ENCODE data around the gene DEF6.
A peak's percentile ranks its signal among the peaks of the same experiment; 100 is the strongest.
"Not testable (repeated sequence)": the region's sequence is repeated elsewhere in the genome, so short reads cannot be mapped to it uniquely, and the experiment has no call there.

The DEF6 gene

DNA sequence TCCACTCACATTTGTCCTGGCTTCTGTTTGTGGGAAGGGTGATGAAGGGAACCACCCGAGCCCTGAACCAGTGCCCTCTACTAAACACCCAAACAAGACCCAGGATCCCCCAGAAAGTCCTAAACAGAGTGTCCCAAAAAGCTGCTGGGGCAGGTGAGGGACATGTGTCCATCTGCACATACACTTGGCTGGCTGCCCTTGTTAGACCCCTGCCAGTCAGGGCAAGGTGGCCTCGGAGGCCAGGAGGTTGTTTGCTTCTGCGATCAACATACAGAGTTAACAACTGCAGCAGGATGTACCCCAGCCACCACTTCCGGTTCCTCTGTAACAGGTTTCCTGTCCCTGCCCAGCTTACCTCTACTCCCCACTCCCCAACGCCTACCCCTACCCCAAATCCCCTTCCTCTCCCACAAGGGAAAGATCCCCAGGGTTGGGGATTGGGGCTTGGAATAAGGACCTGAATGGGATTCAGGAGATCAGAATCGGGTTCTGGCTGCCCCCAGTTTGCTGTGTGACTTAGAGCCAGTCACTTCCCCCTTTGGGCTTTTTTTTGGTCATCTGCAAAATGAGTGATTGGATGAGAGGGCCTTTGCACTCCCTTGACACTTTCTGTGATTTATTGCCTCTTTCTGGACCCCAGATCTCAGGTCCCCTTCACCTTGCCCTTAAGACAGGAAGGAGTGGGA lies 13.9 kb downstream of the DEF6 start:
- DNase-seq: peak; percentile 68

DNA sequence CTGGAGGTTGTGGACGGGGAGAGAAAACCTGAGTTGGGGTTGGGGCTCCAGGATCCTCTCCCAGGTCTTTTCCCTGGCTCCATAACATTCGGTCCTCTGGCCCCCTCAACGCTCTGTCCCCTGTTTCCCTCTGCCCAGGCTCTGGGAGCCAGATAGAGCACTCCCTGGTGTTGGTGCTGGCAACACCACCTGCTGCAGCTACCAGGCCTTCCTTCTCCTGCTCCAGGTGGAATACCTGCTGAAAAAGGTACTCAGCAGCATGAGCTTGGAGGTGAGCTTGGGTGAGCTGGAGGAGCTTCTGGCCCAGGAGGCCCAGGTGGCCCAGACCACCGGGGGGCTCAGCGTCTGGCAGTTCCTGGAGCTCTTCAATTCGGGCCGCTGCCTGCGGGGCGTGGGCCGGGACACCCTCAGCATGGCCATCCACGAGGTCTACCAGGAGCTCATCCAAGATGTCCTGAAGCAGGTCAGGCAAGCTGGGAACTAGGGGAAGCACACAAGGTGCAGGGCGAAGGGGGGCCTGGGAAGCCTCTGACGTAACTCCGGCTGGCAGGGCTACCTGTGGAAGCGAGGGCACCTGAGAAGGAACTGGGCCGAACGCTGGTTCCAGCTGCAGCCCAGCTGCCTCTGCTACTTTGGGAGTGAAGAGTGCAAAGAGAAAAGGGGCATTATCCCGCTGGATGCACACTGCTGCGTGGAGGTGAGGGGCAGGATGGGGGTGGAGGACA lies 14.6 kb downstream of the DEF6 start:
- DNase-seq: no peak

DNA sequence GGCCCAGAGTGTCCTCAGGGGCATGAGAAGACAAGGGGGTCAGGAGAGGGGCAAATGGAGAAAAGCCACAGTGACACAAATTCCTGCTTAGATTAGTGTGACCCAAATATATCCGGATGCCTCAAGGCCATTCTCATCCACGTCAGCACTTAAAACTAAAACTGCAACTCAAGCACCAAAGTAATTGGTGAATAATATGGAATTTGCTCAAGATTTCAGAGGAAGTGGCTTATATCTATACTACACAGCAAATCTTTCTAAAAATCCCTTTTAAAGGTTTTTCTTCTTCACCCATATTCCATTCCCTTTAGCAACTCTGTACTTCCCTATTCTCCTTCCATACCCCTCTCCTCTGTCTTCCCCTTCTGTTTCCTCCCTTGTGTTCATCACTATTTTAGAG lies 15.2 kb downstream of the DEF6 start:
- no peak for DNase-seq

DNA sequence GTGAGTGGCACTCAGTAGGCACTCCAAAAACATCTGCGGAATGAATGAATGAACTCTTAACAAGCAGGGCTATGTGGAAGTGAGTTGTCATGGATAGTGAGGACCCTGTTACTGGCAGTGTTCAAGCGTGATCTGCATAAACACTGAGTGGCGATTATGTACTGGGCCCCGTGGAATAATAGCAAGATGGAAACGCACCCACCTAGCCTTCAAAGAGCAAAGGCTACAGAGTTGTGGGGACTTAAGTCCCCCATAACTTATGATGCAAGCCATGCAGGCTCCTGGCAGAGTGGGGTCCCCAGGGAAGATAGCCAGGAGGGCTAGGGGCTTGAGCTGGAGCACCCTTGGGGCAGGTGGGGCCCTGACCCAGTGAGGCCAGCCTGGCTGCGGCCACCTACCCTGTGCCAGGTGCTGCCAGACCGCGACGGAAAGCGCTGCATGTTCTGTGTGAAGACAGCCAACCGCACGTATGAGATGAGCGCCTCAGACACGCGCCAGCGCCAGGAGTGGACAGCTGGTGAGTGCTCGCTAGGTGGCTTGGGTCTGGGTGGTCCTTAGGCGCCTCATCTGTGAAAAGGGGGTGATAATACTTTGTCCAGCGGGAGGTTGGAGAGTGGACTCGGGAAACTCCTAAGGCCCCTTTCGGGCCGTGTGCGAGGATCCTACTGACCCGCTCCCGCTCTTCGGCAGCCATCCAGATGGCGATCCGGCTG lies 20.0 kb downstream of the DEF6 start:
- DNase-seq: no peak

DNA sequence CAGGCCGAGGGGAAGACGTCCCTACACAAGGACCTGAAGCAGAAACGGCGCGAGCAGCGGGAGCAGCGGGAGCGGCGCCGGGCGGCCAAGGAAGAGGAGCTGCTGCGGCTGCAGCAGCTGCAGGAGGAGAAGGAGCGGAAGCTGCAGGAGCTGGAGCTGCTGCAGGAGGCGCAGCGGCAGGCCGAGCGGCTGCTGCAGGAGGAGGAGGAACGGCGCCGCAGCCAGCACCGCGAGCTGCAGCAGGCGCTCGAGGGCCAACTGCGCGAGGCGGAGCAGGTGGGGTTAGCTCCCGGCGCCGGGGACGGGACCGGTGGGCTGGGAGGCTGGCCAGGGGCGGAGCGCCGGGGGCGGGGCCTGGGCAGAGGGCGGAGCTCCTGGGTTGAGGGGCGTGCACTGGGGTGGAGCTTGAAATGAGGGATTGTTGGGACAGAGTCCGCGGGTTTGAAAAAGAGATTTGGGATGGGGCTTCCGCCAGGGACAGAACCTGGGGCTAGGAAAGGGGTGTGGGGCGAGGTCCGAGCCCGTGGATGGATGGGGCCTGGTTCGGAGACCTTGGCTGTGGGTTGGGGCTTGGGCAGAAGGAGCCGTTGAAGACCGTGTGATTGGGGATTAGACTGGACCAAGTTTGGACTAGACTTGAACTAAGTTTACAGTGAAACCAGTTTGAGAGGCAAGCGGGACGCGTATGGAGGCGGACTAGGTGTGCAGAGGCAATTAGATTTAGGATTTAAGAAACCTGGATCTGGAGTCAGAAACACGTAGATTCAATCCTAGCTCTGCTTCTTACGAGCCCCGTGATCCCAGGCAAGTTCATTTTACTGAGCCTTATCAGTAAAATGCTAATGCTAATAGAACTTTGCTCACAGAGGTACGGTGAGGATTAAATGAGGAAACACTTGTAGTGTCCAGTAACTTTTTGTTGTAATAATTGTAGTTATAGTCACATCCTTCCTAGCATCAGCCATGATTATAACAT lies 20.9 kb downstream of the DEF6 start:
- no peak for DNase-seq

DNA sequence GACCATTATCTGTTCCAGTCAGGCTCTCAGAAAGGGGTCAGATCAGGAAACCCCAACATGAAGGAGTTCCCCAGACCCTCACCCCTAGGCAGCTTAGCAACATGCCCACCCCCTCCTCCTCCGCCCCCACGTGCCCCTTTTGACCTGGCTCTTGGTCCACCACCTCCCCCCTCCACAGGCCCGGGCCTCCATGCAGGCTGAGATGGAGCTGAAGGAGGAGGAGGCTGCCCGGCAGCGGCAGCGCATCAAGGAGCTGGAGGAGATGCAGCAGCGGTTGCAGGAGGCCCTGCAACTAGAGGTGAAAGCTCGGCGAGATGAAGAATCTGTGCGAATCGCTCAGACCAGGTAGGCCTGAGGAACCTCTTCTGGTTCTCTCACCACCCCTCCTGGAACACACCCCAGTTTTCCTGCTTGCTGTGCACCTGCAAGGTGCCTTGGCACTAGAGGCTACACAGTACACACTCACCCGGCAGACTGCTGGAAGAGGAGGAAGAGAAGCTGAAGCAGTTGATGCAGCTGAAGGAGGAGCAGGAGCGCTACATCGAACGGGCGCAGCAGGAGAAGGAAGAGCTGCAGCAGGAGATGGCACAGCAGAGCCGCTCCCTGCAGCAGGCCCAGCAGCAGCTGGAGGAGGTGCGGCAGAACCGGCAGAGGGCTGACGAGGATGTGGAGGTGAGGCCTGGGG lies 21.9 kb downstream of the DEF6 start:
- DNase-seq: no peak

DNA sequence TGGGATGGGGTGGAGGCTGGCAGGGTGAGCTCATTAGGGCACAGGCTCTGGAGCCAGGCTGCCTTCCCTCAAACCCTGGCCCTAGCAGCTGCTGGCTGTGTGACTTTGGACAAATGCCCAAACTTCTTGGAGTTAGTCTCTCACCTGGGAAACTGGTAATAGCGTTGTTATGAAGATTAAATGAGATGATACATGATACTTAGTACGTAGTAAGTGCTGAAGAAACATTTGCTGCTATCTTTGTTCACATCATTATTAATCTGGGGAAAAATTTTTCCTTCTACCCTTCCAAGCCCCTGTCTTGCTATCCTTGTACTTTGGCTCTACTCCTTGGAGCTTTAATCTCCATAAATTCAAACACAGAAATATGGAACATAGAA lies 22.4 kb downstream of the DEF6 start:
- no peak for DNase-seq

DNA sequence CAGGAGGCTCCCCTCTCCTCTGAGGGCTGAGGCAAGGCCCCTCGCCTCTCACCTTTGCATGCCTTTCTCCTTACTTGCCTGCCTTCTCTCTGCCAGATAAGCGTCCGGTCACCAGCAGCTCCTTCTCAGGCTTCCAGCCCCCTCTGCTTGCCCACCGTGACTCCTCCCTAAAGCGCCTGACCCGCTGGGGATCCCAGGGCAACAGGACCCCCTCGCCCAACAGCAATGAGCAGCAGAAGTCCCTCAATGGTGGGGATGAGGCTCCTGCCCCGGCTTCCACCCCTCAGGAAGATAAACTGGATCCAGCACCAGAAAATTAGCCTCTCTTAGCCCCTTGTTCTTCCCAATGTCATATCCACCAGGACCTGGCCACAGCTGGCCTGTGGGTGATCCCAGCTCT lies 23.5 kb downstream of the DEF6 start:
- no peak for DNase-seq

DNA sequence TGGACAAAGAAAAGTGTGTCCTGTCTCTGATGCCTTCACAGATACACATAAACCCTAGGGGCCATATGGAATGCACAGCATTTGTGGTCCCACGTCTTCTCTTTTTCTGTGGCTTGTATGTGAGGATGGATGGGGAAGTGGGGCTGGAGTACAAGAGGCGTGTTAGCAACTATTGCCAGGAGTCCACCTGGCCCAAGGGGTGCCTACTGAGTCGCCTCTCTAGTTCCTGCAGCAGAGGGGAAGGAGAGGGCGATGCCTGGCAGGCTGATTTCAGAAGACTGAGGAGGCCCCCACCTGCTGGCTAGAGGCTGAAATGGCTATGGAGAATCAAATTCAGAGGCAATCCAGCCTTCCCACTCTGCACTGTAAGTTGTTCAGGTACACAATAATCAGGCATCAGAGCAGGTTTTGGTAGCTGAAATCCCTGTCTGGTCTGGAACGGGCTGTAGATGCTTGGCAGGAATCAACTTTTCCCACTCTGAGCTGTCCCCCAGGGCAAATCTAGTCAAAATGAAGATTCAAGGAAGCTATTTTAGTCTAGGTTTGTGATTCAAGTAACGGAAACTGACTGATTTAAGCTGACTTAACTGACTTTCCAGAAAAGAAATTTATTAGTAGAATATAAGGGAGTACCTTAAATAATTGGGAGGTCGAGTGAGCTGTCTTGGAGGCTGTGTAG lies 29.9 kb downstream of the DEF6 start:
- DNase-seq: peak; percentile 82

DNA sequence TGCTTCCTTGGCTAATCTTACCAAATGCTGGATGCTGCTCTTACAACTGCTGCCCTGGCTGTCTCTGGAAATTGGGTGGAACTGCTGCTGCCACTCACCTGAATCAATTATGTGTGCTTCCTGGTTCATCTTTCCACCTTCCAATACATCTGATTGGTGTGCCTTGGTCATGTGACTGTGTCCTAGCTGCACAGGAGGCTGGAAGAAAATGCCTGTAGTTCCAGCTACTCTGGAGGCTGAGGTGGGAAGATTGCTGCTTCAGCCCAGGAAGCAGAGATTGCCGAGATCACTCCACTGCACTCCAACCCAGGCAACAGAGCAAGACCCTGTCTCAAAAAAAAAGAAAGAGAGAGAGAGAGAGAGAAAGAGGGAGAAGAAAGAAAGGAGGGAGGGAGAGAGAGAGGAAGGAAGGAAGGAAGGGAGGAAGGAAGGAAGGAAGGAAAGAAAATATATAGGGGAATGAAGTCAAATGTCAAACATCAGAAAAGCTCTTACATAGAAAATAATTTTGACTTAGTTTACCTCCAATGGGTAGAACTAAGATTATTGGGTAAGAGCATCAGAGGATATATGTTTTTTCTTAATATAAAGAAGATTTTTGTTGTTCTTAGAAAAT lies 30.6 kb downstream of the DEF6 start:
- DNase-seq: peak; percentile 18

DNA sequence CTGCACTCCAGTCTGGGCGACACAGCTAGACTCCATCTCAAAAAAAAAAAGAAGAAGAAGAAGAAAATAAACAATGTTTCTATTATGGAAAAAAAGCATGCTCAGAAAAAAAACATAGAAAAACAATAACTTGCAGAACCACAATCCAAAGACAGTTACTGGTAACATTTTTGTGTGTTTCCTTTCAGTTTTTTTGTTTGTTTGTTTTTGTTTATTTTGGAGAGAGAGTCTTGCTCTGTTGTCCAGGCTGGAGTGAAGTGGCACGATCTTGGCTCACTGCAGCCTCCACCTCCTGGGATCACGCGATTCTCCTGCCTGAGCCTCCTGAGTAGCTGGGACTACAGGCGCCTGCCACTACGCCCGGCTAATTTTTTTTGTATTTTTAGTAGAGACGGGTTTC lies 31.3 kb downstream of the DEF6 start:
- DNase-seq: not testable (repeated sequence)

DNA sequence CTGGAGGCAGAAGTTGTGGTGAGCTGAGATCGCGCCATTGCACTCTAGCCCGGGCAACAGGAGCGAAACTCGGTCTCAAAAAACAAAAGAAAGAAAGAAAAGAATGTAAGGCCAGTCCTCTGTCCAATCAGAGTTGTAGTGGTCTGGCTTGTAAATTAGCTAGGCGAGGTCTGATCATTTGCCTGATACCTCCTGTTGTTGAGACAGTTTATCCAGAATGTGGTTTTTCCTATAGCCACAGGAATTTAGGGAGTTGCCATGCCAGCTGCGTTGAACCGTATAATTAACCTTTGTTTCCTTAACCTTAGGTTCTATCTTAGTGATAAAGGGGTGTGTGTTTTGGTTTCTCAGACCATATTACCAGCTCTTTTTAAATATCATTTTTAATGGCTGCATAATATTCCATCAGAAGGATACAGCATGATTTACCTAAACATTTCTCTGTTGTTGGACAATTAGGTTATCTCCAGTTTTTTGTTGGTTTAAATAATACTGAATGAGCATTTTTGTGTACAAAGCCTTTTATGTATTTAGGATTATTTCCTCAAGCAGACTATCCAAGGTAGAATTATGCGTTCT lies 33.0 kb downstream of the DEF6 start:
- DNase-seq: no peak

DNA sequence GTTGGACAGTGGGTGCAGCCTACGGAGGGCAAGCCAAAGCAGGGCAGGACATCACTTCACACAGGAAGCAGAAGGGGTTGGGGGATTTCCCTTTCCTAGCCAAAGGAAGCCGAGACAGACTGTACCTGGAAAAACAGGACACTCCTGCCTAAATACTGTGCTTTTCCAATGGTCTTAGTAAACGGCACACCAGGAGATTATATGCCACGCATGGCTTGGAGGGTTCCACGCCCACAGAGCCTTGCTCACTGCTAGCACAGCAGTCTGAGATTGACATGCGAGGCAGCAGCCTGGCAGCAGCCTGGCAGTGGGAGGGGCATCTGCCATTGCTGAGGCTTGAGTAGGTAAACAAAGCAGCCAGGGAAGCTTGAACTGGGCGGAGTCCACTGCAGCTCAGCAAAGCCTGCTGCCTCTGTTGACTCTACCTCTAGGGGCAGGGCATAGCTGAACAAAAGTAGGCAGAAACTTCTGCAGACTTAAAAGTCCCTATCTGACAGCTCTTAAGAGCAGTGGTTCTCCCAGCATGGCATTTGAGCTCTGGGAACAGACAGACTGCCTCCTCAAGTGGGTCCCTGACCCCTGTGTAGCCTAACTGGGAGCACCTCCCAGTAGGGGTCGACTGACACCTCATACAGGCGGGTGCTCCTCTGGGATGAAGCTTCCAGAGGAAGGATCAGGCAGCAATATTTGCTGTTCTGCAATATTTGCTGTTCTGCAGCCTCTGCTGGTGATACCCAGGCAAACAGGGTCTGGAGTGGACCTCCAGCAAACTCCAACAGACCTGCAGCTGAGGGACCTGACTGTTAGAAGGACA lies 34.7 kb downstream of the DEF6 start:
- DNase-seq: peak; percentile 77

DNA sequence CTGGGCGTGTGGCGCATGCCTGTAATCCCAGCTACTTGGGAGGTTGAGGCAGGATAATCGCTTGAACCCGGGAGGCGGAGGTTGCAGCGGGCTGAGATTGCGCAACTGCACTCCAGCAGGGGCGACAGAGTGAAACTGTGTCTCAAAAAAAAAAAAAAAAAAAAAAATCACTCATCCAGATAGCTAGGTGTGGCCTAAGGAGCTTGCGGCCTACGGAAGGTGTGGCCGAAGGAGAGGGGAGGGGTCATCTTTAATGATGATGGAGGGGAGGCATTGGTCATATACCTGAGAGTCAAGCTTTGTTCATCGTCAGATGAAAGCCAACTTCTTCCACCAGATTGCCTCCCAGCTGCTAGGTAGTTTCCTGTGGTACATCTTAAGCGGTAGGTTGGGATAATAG lies 43.9 kb downstream of the DEF6 start:
- no peak for DNase-seq

DNA sequence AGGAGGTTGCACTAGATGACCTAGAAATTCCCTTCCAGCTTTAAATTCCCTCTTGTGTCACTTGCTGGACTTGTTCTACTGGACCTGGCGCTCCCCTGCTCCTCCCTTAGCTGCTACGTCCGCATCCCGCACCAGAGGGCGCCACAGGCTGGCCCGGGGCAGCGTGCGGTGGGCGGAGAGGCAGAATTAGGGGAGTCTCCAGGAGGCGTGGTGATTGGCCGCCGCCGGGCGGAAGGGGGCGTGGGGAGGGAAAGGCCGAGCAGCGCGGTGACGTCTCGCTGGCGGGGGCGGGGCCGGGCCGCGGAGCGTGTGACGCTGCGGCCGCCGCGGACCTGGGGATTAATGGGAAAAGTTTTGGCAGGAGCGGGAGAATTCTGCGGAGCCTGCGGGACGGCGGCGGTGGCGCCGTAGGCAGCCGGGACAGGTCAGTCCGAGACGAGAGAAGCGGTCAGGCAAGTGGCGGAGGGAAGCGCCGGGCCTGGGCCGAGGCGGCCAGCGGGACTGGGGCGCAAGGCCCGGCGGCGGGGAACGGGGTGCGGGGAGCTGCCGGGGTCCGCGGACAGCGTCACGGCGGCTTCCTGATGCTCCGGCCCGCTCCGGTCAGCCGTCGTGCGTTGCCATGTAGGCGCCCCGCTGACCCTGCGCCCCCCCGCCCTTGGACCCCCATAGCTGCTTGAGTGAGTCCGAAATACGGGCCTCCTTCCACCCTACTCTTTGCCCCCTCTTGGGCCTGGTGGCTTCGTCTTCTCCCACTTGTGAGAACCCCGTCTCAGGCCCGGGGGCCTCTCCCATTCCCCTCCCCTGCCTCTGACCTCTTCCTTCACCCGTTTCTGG lies 44.9 kb downstream of the DEF6 start, which contains the start of gene PPARD:
Gene PPARD (plus strand): TSS at position 301 of the 834 bp plus-strand sequence. CDS start 68,530 bp downstream, outside the sequence.
- peak; percentile 97 for DNase-seq

DNA sequence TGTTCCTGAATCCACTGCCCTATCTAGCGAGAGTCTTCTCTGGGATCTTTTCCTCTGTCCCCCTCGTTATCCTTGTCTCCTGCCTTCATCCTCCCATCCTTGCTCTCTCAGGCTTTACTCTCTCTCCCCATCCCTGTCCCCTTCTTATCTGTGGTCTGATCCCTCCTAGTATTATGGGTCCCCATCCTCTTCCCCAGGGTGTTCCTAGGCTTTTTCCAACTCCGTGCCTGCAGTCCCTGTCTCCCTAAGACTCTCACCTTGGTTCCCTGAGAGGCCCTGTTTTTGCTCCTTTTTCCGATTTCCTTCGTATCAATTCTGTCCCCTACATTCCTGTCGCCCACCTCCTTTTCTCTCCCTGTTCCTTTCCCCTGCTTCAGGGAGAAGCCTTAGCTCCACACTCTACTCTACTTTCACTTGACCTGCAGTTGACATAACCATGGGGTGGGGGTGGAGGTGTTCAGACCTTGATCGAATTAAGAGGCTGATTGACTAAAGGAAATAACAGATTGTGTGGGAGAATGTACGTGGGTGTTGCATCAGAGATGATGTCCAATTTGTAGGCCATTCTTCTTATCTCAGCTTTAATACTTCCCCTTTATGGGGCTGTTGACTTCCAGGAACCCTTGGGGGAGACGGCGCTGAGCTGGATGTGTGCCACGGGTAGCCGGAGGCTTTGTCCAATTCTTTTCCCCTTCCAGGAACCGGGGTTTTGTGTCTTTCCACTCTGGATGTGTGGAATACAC lies 45.6 kb downstream of the DEF6 start:
- peak; percentile 22 for DNase-seq

DNA sequence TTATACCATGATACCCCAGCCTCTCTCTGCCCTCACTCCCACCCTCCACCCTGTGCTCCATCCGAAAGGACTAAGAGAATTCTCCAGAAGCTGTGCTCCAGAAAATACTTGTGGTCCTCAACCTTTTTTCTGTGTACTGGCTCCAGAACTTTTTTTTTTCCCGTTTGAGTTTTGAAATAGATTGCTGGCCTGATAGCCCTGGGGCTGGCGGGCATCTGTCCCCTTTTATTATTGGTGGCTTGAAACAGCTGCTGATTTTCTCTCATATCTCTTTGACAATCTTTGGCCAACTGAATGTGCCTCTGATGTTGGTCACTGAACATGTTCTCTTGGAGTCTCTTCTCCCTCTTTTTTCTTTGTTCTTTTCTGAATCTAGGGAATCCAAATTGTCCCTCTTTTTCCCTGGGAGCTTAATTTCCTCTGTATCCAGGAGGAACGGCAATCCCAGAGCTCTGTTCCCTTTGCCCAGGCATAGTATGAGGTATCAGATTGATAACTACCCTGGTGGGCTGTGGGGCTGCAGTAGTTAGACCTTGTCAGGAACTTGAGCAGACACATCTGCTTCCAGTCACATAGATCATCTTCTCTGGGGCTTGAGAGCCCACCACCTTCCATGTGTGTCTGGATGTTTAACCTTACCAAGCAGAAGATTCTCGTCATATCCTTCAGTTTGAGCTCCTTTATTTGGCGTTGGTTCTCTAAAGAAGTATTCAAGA lies 46.4 kb downstream of the DEF6 start:
- DNase-seq: no peak

Measured in CD4-positive, alpha-beta T cell treated with Interleukin-21 for 1 hour (primary cell).